Prostate gland (tissue), 2 donors: ENCODE results near the gene SPI1.

Experiments
- POLR2A ChIP-seq: fragments of 450-650 bp; IDR thresholded peaks from one replicate; pipeline ENCODE4 v1.6.1; 2016; ENCODE audit warnings: antibody characterized with exemption, mild to moderate bottlenecking
- TF ChIP-seq, protein P1 (sequence below), 4 experiments: fragments of 200-600 bp in 2 of 4; fragments of 450-650 bp in 2 of 4; sonication (generic) in 2 of 4; IDR thresholded peaks; 1 replicate in 3 of 4; 2 replicates in 1 of 4; pipeline ENCODE4 v1.5.1; 2016 to 2019; ENCODE audit warnings: antibody characterized with exemption in 4 of 4, mild to moderate bottlenecking in 2 of 4, moderate library complexity in 2 of 4

DNA sequence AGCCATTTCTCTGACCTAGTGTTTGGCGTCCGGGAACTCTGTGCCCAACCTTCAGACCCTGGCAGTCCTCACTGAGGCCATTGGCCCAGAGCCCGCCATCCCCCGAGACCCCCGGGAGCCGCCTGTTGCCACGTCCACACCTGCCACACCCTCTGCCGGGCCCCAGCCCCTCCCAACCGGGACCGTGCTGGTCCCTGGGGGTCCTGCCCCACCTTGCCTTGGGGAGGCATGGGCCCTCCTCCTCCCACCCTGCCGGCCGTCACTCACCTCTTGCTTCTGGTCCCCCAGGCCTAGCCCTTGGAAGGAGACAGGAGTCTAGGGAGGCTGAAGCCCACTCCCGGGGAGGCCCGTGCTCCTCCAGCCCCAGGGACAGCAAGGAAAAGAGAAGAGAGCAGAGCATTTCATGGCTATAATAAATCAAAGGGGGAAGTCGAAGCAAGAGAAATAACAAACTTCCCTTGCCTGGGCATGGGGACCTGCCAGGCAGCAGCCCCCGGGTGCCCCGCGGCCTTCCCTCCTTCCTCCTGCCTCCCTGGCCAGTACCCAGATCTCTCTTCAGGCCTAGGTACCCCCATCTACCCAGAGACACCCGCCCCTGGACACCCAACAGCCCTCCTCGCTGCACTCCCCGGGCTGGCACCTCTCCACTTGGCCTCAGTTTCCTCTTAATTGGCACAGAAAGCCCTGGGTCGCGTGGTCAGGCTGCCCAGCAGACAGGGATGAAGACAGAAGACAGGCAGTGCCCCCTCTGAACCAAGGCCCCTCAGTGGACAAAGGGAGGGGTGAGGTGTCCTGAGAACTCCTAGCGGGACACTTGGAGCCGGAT is 17.1 kb upstream of the SPI1 start:
- no peak for TF ChIP-seq POLR2A
- TF ChIP-seq, protein P1, sequence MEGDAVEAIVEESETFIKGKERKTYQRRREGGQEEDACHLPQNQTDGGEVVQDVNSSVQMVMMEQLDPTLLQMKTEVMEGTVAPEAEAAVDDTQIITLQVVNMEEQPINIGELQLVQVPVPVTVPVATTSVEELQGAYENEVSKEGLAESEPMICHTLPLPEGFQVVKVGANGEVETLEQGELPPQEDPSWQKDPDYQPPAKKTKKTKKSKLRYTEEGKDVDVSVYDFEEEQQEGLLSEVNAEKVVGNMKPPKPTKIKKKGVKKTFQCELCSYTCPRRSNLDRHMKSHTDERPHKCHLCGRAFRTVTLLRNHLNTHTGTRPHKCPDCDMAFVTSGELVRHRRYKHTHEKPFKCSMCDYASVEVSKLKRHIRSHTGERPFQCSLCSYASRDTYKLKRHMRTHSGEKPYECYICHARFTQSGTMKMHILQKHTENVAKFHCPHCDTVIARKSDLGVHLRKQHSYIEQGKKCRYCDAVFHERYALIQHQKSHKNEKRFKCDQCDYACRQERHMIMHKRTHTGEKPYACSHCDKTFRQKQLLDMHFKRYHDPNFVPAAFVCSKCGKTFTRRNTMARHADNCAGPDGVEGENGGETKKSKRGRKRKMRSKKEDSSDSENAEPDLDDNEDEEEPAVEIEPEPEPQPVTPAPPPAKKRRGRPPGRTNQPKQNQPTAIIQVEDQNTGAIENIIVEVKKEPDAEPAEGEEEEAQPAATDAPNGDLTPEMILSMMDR (IDR thresholded peaks at IDR 0.05), result no peak
